ENCODE measurements around the gene CFAP70. TPM values are rescaled to one million over a fixed set of nuclear protein-coding genes. Genes with fewer than 3 reads are reported as not detected.

CFAP70 gene
- total RNA-seq, 1 experiment from 2014 or later: 0.31 TPM

GRCh38 chr10:73220989-73221388 is 137.7 kb downstream of the CFAP70 start (continued):
- TF ChIP-seq HMGXB4 (CRISPR knock-in tag; IDR thresholded peaks at IDR 0.05) (no peak), ZNF317 (CRISPR knock-in tag; IDR thresholded peaks at IDR 0.05; ENCODE audit: borderline replicate concordance, low read depth) (no peak)

GRCh38 chr10:73219384-73219783 is 139.3 kb downstream of the CFAP70 start:
- ChIA-PET CTCF (interaction anchor here (0.9 to 1.0 kb wide), 3 partner anchors 9 to 123 kb away, joined by 3 to 4 read pairs (median 3); no protein-coding TSS in a partner anchor), POLR2A (no interaction called here)
- no peak overlapping the region for H3K27ac Mint-ChIP-seq
- no peaks in the 10 kb centered on the region for H3K9me3 Mint-ChIP-seq
- ATAC-seq (no peak), DNase-seq (ENCODE audit: low spot score) (no peak)
- H3K4me1 Mint-ChIP-seq: no peaks in the 10 kb centered on the region
- no peak for TF ChIP-seq ZNF671 (CRISPR knock-in tag; IDR thresholded peaks at IDR 0.05)
- no peak for TF ChIP-seq CDX4 (CRISPR knock-in tag; IDR thresholded peaks at IDR 0.05; ENCODE audit: borderline replicate concordance)
- no peak for TF ChIP-seq ERG (CRISPR knock-in tag; IDR thresholded peaks at IDR 0.05)
- TF ChIP-seq CREM (CRISPR knock-in tag; IDR thresholded peaks at IDR 0.05): no peak
- TF ChIP-seq ZBTB21 (CRISPR knock-in tag; IDR thresholded peaks at IDR 0.05; ENCODE audit: borderline replicate concordance): no peak
- TF ChIP-seq E2F5 (CRISPR knock-in tag; IDR thresholded peaks at IDR 0.05): no peak
- TF ChIP-seq ZNF121 (CRISPR knock-in tag; IDR thresholded peaks at IDR 0.05): no peak
- TF ChIP-seq FOXK1 (CRISPR knock-in tag; IDR thresholded peaks at IDR 0.05): no peak
- no peak for TF ChIP-seq GRHL2 (CRISPR knock-in tag; IDR thresholded peaks at IDR 0.05; ENCODE audit: insufficient replicate concordance, severe bottlenecking)
- TF ChIP-seq ZNF263 (CRISPR knock-in tag; IDR thresholded peaks at IDR 0.05; ENCODE audit: low read depth): no peak
- no peak for TF ChIP-seq ZNF532 (CRISPR knock-in tag; IDR thresholded peaks at IDR 0.05; ENCODE audit: borderline replicate concordance)
- no peak for TF ChIP-seq ZNF219 (CRISPR knock-in tag; IDR thresholded peaks at IDR 0.05; ENCODE audit: borderline replicate concordance)
- no peak for TF ChIP-seq NR2C2 (CRISPR knock-in tag; IDR thresholded peaks at IDR 0.05)
- no peaks in the 10 kb centered on the region for H3K27me3 Mint-ChIP-seq (ENCODE audit: low read depth)
- H3K4me3 Mint-ChIP-seq: no peak overlapping the region
- 0 out of 2 replicates have a peak, but pooled peaks cover 3% of the 10 kb centered on the region for H3K36me3 Mint-ChIP-seq

Data from WTC11 (cell line).